MM.1S (cell line): ENCODE results near the gene SCNN1B.
"Not testable (repeated sequence)": the region's sequence is repeated elsewhere in the genome, so short reads cannot be mapped to it uniquely, and the experiment has no call there.

Experiments used
- DNase-seq: peaks from one replicate; pipeline ENCODE4 v3.0.0-alpha.2; 2015
- H2AFZ ChIP-seq: fragments of 300-600 bp; sonication (generic); 2 replicates; pipeline ENCODE4 v1.6.0; 2016; ENCODE audit warnings: antibody characterized with exemption, low read length
- H3F3A ChIP-seq: fragments of 300-600 bp; sonication (generic); 2 replicates; pipeline ENCODE4 v1.6.1; 2016; ENCODE audit warnings: mild to moderate bottlenecking, antibody characterized with exemption, low read length, moderate library complexity, mixed read lengths; ENCODE audit not compliant: insufficient read depth
- H3K27ac ChIP-seq: fragments of 300-600 bp; sonication (generic); 2 replicates; pipeline ENCODE4 v1.5.1; 2016; ENCODE audit warnings: mild to moderate bottlenecking, low read length
- H3K27me3 ChIP-seq: fragments of 300-600 bp; sonication (generic); replicated peaks from 2 replicates; pipeline ENCODE4 v1.6.0; 2016; ENCODE audit warnings: low read length; ENCODE audit not compliant: insufficient read depth
- H3K36me3 ChIP-seq: fragments of 300-600 bp; sonication (generic); replicated peaks from 2 replicates; pipeline ENCODE4 v1.6.1; 2016; ENCODE audit warnings: mild to moderate bottlenecking, low read length, mixed read lengths; ENCODE audit not compliant: insufficient read depth
- H3K4me1 ChIP-seq: fragments of 300-600 bp; sonication (generic); 2 replicates; pipeline ENCODE4 v1.6.1; 2016; ENCODE audit warnings: low read length, mixed read lengths
- H3K4me2 ChIP-seq: fragments of 300-600 bp; sonication (generic); 2 replicates; pipeline ENCODE4 v1.6.0; 2016; ENCODE audit warnings: low read depth, low read length
- H3K4me3 ChIP-seq: fragments of 300-600 bp; sonication (generic); 2 replicates; pipeline ENCODE4 v1.5.1; 2016; ENCODE audit warnings: low read length, mixed read lengths
- H3K79me2 ChIP-seq: fragments of 300-600 bp; sonication (generic); 2 replicates; pipeline ENCODE4 v1.6.1; 2016; ENCODE audit warnings: mixed run types, low read length, mixed read lengths
- H3K9ac ChIP-seq: fragments of 300-600 bp; sonication (generic); 2 replicates; pipeline ENCODE4 v1.6.1; 2016; ENCODE audit warnings: low read length, mixed read lengths
- H3K9me2 ChIP-seq: fragments of 300-600 bp; sonication (generic); replicated peaks from 2 replicates; pipeline ENCODE4 v1.6.1; 2016; ENCODE audit warnings: mild to moderate bottlenecking, low read length, mixed read lengths; ENCODE audit not compliant: insufficient read depth
- H3K9me3 ChIP-seq: fragments of 300-600 bp; sonication (generic); replicated peaks from 2 replicates; pipeline ENCODE4 v1.6.1; 2016; ENCODE audit warnings: mild to moderate bottlenecking, low read length, mixed read lengths; ENCODE audit not compliant: insufficient read depth
- H4K20me1 ChIP-seq: fragments of 300-600 bp; sonication (generic); 2 replicates; pipeline ENCODE4 v1.6.1; 2016; ENCODE audit warnings: mild to moderate bottlenecking, low read length, moderate library complexity, mixed read lengths; ENCODE audit not compliant: insufficient read depth
- EZH2 ChIP-seq: fragments of 300-600 bp; sonication (generic); optimal IDR thresholded peaks from 2 replicates; pipeline ENCODE3; 2017; ENCODE audit warnings: low read depth, mild to moderate bottlenecking, antibody characterized with exemption, low read length, mixed read lengths
- EZH2phosphoT487 ChIP-seq: fragments of 300-600 bp; sonication (generic); IDR thresholded peaks from 2 replicates; pipeline ENCODE4 v1.6.1; 2018; ENCODE audit warnings: antibody characterized with exemption, low read length
- TF ChIP-seq, protein P1 (sequence below): fragments of 300-600 bp; sonication (generic); IDR thresholded peaks from 2 replicates; pipeline ENCODE4 v1.5.1; 2016; ENCODE audit warnings: antibody characterized with exemption, low read length, mixed read lengths

The SCNN1B gene

DNA sequence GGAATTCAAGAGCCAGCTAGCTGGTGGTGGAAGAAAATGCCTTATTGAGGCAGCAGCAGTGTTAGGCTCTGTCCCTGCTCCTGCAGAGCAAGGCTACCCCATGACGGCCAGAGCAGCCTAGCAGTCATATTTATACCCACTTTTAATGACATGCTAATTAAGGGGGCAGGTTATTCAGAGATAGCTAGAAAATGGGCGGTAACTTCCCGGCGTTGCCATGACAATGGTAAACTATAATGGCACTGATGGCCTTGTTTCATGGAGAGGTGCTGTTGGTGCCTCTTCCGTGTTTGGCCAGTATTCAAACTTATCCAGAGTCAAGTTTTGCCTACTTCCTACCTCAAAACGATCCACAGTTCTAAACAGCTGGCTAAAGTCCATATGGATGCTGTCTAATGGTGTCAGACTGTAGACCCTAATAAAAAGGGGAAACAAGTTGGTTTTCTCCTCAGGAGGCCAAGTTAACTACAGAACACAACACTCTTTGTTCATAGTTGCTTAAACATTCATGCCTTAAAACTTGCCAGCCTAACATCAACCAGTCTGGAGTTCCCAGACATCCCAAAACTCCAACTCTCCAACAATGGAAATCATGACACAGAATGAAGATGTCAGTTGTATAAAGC, 3.7 kb upstream of the SCNN1B start:
- no peaks in the 10 kb centered on the region for H3K36me3 ChIP-seq
- peaks cover 12% of the 10 kb centered on the region for H3K79me2 ChIP-seq
- no peak for DNase-seq
- H3K9me2 ChIP-seq: no peaks in the 10 kb centered on the region
- H3K4me1 ChIP-seq: peaks cover 13% of the 10 kb centered on the region
- no peaks in the 10 kb centered on the region for H3K9me3 ChIP-seq
- H4K20me1 ChIP-seq: no peaks in the 10 kb centered on the region
- no peak overlapping the region for H2AFZ ChIP-seq
- no peak overlapping the region for H3K4me2 ChIP-seq
- H3K4me3 ChIP-seq: no peak overlapping the region
- H3K9ac ChIP-seq: no peak overlapping the region
- no peaks in the 10 kb centered on the region for H3K27me3 ChIP-seq
- no peak for TF ChIP-seq EZH2
- TF ChIP-seq, protein P1, sequence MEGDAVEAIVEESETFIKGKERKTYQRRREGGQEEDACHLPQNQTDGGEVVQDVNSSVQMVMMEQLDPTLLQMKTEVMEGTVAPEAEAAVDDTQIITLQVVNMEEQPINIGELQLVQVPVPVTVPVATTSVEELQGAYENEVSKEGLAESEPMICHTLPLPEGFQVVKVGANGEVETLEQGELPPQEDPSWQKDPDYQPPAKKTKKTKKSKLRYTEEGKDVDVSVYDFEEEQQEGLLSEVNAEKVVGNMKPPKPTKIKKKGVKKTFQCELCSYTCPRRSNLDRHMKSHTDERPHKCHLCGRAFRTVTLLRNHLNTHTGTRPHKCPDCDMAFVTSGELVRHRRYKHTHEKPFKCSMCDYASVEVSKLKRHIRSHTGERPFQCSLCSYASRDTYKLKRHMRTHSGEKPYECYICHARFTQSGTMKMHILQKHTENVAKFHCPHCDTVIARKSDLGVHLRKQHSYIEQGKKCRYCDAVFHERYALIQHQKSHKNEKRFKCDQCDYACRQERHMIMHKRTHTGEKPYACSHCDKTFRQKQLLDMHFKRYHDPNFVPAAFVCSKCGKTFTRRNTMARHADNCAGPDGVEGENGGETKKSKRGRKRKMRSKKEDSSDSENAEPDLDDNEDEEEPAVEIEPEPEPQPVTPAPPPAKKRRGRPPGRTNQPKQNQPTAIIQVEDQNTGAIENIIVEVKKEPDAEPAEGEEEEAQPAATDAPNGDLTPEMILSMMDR: no peak
- no peak for TF ChIP-seq EZH2phosphoT487
- no peak overlapping the region for H3K27ac ChIP-seq
- H3F3A ChIP-seq: peaks cover 5% of the 10 kb centered on the region; the same call in 1 of the 2 replicates

DNA sequence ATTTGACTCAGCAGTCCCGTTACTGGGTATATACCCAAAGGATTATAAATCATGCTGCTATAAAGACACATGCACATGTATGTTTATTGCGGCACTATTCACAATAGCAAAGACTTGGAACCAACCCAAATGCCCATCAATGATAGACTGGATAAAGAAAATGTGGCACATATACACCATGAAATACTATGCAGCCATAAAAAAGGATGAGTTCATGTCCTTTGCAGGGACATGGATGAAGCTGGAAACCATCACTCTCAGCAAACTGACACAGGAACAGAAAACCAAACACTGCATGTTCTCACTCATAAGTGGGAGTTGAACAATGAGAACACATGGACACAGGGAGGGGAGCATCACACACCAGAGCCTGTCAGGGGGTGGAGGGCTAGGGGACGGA, 2.3 kb upstream of the SCNN1B start:
- H3K4me3 ChIP-seq, H3F3A ChIP-seq, H3K36me3 ChIP-seq, H3K27ac ChIP-seq, H4K20me1 ChIP-seq, DNase-seq, H3K9ac ChIP-seq, H3K4me2 ChIP-seq, H3K9me2 ChIP-seq, H2AFZ ChIP-seq, H3K27me3 ChIP-seq, H3K9me3 ChIP-seq: not testable (repeated sequence)
- peaks cover 27% of the 10 kb centered on the region for H3K79me2 ChIP-seq
- H3K4me1 ChIP-seq: peaks cover 24% of the 10 kb centered on the region

DNA sequence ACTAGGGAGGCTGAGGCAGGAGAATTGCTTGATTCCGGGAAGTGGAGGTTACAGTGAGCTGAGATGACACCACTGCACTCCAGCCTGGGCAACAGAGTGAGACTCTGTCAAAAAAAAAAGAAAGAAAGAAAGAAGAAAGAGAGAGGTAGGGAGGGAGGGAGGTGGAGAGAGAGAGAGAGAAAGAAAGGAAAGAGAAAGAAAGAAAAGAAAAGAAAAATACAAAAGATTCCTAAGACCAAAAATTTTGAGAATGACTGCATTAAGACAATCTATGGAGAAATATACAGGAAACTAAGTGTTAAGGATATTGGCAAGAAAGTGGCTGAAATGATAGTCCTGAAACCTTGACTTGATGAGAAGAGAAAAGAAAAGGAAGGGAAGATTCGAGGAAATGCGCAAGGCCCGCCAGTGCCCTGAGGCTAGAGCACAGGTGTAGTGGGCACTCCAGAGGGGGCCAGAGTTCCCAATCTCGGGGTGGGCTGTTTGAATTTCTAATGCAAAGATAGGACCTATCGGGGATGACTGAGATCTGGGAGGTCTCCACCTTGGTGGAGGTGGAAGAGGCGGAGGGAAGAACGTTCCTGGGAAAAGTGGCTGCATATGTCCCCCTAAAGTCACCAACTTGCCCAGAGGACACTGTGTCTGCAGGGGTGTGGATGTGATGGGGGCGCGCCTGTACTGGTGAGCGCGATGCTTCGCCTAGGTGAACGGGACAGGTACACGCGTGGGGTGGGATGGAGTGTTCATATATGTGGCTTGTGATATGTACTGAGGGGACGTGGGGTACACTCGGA, 654 bp upstream of the SCNN1B start:
- Histone ChIP-seq H3K9me3 (no peaks in the 10 kb centered on the region), H3K4me1 (peaks cover 24% of the 10 kb centered on the region), H3K4me2 (peak overlapping the region; percentile 91), H3K27ac (peak overlapping the region; percentile 61; the same call in 1 of the 2 replicates), H3K4me3 (peak overlapping the region; percentile 78), H2AFZ (peak overlapping the region; percentile 73; the same call in 1 of the 2 replicates), H3K9ac (peak overlapping the region; percentile 82), H3F3A (peaks cover 5% of the 10 kb centered on the region; the same call in 1 of the 2 replicates), H3K9me2 (no peaks in the 10 kb centered on the region), H3K79me2 (peaks cover 41% of the 10 kb centered on the region), H3K36me3 (no peaks in the 10 kb centered on the region), H3K27me3 (no peaks in the 10 kb centered on the region), H4K20me1 (no peaks in the 10 kb centered on the region)
- TF ChIP-seq EZH2: no peak
- TF ChIP-seq, protein P1: no peak
- no peak for TF ChIP-seq EZH2phosphoT487
- no peak for DNase-seq
